Measurements from ENCODE around the gene LBR.
A peak's percentile ranks its signal among the peaks of the same experiment; 100 is the strongest.

Gene LBR

GRCh38 chr1:225446981-225447615, 19.3 kb upstream of the LBR start:
- Histone ChIP-seq H3K36me3 (ENCODE audit: insufficient read depth, low read length) (no peaks in the 10 kb centered on the region), H3K4me1 (ENCODE audit: insufficient read depth, low read length) (peaks cover 35% of the 10 kb centered on the region), H2AFZ (ENCODE audit: low read depth, low read length) (no peak overlapping the region), H3K4me2 (ENCODE audit: insufficient read depth, low read length) (no peak overlapping the region), H3K9ac (ENCODE audit: low read depth, low read length) (no peak overlapping the region), H3K27me3 (ENCODE audit: insufficient read depth, low read length, poor library complexity) (no peaks in the 10 kb centered on the region), H3K4me3 (ENCODE audit: low read depth in 1 of 2, low read length in 2 of 2) (no peak overlapping the region), H3K79me2 (ENCODE audit: insufficient read depth, low read length) (no peaks in the 10 kb centered on the region), H4K20me1 (ENCODE audit: insufficient read depth, low read length) (no peaks in the 10 kb centered on the region), H3K27ac (ENCODE audit: low read length) (no peak overlapping the region), H3K9me3 (ENCODE audit: insufficient read depth, low read length, severe bottlenecking) (no peaks in the 10 kb centered on the region)
- no peak for ATAC-seq (ENCODE audit: insufficient read depth, low read depth)
- TF ChIP-seq EZH2 (IDR thresholded peaks at IDR 0.05; ENCODE audit: borderline replicate concordance, low read depth, low read length, severe bottlenecking) (no peak), CTCF (IDR thresholded peaks at IDR 0.05; ENCODE audit: borderline replicate concordance, extremely low read depth, low read length, poor library complexity, severe bottlenecking) (no peak)
- peak; percentile 2 for DNase-seq

- no peak overlapping the region for H2AFZ ChIP-seq (ENCODE audit: low read depth, low read length)
- H3K9ac ChIP-seq (ENCODE audit: low read depth, low read length) = no peak overlapping the region
- ATAC-seq (ENCODE audit: insufficient read depth, low read depth) = no peak
- H3K27me3 ChIP-seq (ENCODE audit: insufficient read depth, low read length, poor library complexity) = no peaks in the 10 kb centered on the region
- H3K4me3 ChIP-seq (ENCODE audit: low read depth in 1 of 2, low read length in 2 of 2) = no peak overlapping the region
- no peaks in the 10 kb centered on the region for H4K20me1 ChIP-seq (ENCODE audit: insufficient read depth, low read length)
- no peaks in the 10 kb centered on the region for H3K9me3 ChIP-seq (ENCODE audit: insufficient read depth, low read length, severe bottlenecking)
- DNase-seq = no peak
- H3K36me3 ChIP-seq (ENCODE audit: insufficient read depth, low read length) = no peaks in the 10 kb centered on the region
- H3K79me2 ChIP-seq (ENCODE audit: insufficient read depth, low read length) = no peaks in the 10 kb centered on the region
- no peak for TF ChIP-seq CTCF (IDR thresholded peaks at IDR 0.05; ENCODE audit: borderline replicate concordance, extremely low read depth, low read length, poor library complexity, severe bottlenecking)
- TF ChIP-seq EZH2 (IDR thresholded peaks at IDR 0.05; ENCODE audit: borderline replicate concordance, low read depth, low read length, severe bottlenecking) = no peak
- H3K4me1 ChIP-seq (ENCODE audit: insufficient read depth, low read length) = peaks cover 37% of the 10 kb centered on the region
- H3K4me2 ChIP-seq (ENCODE audit: insufficient read depth, low read length) = no peak overlapping the region
- H3K27ac ChIP-seq (ENCODE audit: low read length) = no peak overlapping the region
These were observed 18.7 kb upstream of the LBR start for GRCh38 chr1:225446595-225446960.

- peak overlapping the region; percentile 90 for H3K27ac ChIP-seq (ENCODE audit: low read length)
- ATAC-seq (ENCODE audit: insufficient read depth, low read depth) (no peak), DNase-seq (no peak)
- H4K20me1 ChIP-seq (ENCODE audit: insufficient read depth, low read length) = no peaks in the 10 kb centered on the region
- H3K9ac ChIP-seq (ENCODE audit: low read depth, low read length) = peak overlapping the region; percentile 52
- H3K27me3 ChIP-seq (ENCODE audit: insufficient read depth, low read length, poor library complexity) = no peaks in the 10 kb centered on the region
- TF ChIP-seq CTCF (IDR thresholded peaks at IDR 0.05; ENCODE audit: borderline replicate concordance, extremely low read depth, low read length, poor library complexity, severe bottlenecking) = no peak
- no peak for TF ChIP-seq EZH2 (IDR thresholded peaks at IDR 0.05; ENCODE audit: borderline replicate concordance, low read depth, low read length, severe bottlenecking)
- peak overlapping the region; percentile 52 for H3K4me2 ChIP-seq (ENCODE audit: insufficient read depth, low read length)
- H3K79me2 ChIP-seq (ENCODE audit: insufficient read depth, low read length) = no peaks in the 10 kb centered on the region
- H3K4me1 ChIP-seq (ENCODE audit: insufficient read depth, low read length) = peaks cover 37% of the 10 kb centered on the region
- peak overlapping the region; percentile 70 for H2AFZ ChIP-seq (ENCODE audit: low read depth, low read length)
- H3K4me3 ChIP-seq (ENCODE audit: low read depth in 1 of 2, low read length in 2 of 2) = peak overlapping the region in 1 of 2 experiments; percentile 48; a peak in 2 of 4 replicates
- no peaks in the 10 kb centered on the region for H3K9me3 ChIP-seq (ENCODE audit: insufficient read depth, low read length, severe bottlenecking)
- H3K36me3 ChIP-seq (ENCODE audit: insufficient read depth, low read length) = no peaks in the 10 kb centered on the region
These were observed 18.1 kb upstream of the LBR start for GRCh38 chr1:225445639-225446594.
